BJ (cell line): ENCODE results near the gene TMEM86B. TPM values are rescaled to one million over a fixed set of nuclear protein-coding genes. Genes with fewer than 3 reads are reported as not detected.

Source experiments
- CTCF ChIA-PET: fragments of 350-600 bp; formaldehyde crosslinking; extraction: SDS; loops from one replicate; lab custom pipeline; 2021; ENCODE audit warnings: antibody characterized with exemption, inconsistent platforms; lab: Yijun Ruan, JAX
- POLR2A ChIA-PET: fragments of 300-600 bp; sonication (Branson Sonifier 250); formaldehyde crosslinking; extraction: SDS; loops from one replicate; lab custom pipeline; 2021; ENCODE audit warnings: antibody characterized with exemption; lab: Charles Lee
- DNase-seq: peaks from one replicate; pipeline ENCODE4 v3.0.0-alpha.2; 2011; ENCODE audit warnings: low read depth
- H3K27me3 ChIP-seq: 2 replicates; pipeline ENCODE4 v1.6.0; 2011; ENCODE audit warnings: low read length; ENCODE audit not compliant: control insufficient read depth, insufficient read depth
- H3K36me3 ChIP-seq: 2 replicates; pipeline ENCODE4 v1.5.1; 2011; ENCODE audit warnings: low read length; ENCODE audit not compliant: control insufficient read depth, insufficient read depth
- H3K4me3 ChIP-seq: 2 replicates; pipeline ENCODE4 v1.5.1; 2011; ENCODE audit warnings: low read depth, mild to moderate bottlenecking, control low read depth, low read length
- polyA plus RNA-seq: library from polyadenylated mRNA; depleted of rRNA; stranded (reverse); fragments of >200 nt; gene quantifications from 2 replicates; pipeline ENCODE4 v1.2.3, GENCODE V29; 2011
- TF ChIP-seq, protein P1 (sequence below): IDR thresholded peaks from 2 replicates; pipeline ENCODE4 v1.5.1; 2011; ENCODE audit warnings: low read depth, mild to moderate bottlenecking, control low read depth, inconsistent platforms, low read length, moderate library complexity; ENCODE audit not compliant: insufficient read depth

Gene TMEM86B
- polyA plus RNA-seq, 1 experiment, result 1.5 TPM

DNA sequence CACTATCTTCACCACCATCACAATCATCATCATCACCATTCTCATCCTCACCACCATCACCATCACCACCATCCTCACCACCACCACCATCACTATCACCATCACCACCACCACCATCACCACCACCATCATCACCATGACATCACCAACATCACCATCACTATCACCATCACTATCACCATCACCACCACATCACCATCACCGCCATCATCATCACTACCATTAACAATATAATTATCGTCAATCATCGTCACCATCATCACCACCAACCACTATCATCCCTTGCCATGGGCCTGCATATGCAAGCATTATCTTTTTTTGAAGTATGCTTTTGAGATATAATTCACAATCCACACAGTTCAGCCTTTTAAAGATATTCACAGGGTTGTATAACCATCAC, 37.8 kb upstream of the TMEM86B start:
- ChIA-PET CTCF (no interaction called here), POLR2A (no interaction called here)
- DNase-seq, result no peak
- Histone ChIP-seq H3K36me3 (no peaks in the 10 kb centered on the region), H3K27me3 (no peaks in the 10 kb centered on the region), H3K4me3 (no peak overlapping the region)
- TF ChIP-seq, protein P1, sequence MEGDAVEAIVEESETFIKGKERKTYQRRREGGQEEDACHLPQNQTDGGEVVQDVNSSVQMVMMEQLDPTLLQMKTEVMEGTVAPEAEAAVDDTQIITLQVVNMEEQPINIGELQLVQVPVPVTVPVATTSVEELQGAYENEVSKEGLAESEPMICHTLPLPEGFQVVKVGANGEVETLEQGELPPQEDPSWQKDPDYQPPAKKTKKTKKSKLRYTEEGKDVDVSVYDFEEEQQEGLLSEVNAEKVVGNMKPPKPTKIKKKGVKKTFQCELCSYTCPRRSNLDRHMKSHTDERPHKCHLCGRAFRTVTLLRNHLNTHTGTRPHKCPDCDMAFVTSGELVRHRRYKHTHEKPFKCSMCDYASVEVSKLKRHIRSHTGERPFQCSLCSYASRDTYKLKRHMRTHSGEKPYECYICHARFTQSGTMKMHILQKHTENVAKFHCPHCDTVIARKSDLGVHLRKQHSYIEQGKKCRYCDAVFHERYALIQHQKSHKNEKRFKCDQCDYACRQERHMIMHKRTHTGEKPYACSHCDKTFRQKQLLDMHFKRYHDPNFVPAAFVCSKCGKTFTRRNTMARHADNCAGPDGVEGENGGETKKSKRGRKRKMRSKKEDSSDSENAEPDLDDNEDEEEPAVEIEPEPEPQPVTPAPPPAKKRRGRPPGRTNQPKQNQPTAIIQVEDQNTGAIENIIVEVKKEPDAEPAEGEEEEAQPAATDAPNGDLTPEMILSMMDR, result no peak

DNA sequence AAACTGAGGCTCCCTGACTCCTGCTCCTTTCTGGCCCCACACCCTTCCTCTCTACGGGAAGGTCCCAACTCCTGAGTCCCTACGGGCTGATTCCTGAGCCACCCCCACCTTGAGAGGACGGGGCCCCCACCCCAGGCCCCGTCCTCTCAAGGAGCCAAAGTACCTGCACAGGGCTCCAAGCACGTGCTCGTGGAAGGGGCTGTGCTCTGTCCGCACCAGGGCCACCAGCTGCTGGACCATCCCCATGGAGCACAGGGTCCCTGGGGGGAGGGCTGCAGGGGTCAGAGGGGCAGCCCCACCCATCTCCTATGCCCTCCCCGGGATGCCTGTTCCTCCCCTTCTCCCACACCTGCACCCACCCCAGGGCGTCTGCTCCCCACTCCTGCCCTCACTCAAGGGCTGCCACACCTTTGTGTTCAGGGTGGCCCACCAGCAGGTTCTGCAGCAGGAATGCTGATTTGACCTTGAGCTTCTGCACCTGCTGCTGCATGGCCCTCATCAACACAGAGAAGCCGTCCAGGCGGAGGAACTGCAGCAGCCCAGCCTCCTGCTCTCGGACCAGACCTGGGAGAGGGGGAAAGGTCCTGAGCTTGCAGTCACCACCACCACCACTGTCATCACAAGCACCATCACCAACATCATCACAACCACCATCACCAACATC, 37.3 kb upstream of the TMEM86B start:
- ChIA-PET POLR2A (no interaction called here), CTCF (no interaction called here)
- Histone ChIP-seq H3K27me3 (no peaks in the 10 kb centered on the region), H3K4me3 (no peak overlapping the region), H3K36me3 (no peaks in the 10 kb centered on the region)
- TF ChIP-seq, protein P1, result no peak
- no peak for DNase-seq

DNA sequence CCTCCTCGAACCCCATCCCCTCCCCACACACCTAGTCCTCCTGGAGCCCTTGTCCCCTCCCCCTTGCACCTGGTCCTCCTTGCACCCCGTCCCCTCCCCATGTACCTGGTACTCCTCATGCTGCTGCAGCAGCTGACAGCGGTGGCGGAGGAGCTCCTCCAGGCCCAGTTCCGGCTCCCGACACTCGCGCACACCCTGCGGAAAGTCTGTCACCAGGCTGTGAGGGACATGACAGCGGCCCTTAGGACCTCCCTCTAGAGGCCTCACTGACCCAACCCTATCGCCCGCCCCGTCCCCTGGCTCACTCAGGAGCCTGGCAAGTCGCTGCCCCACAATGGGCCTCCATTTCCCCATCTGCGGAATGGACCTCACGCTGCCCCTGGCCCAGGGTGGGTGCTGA, 36.6 kb upstream of the TMEM86B start:
- H3K4me3 ChIP-seq, result no peak overlapping the region
- DNase-seq, result no peak
- CTCF ChIA-PET, result no interaction called here
- TF ChIP-seq, protein P1, result no peak
- no peaks in the 10 kb centered on the region for H3K36me3 ChIP-seq
- no peaks in the 10 kb centered on the region for H3K27me3 ChIP-seq
- POLR2A ChIA-PET, result no interaction called here

DNA sequence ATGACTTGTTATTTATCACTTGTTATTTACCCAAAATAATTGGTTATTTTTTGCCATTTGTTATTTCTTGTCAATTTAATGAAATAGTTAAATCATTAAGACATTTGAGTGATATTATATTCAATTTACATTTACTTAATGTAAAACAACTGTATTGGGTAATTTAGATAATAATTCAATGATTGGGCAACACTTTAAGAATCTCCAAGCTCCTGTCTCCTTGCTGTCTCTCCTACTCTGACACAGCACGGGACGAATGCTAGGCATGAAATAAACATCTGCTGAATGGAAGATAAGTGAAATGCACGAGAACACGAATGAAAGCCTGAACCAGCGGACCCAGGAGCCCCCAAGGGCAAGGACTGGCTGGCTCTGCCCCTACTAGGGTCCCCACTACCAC, 36.0 kb upstream of the TMEM86B start:
- Histone ChIP-seq H3K4me3 (no peak overlapping the region), H3K27me3 (no peaks in the 10 kb centered on the region), H3K36me3 (no peaks in the 10 kb centered on the region)
- ChIA-PET POLR2A (no interaction called here), CTCF (no interaction called here)
- TF ChIP-seq, protein P1, result no peak
- DNase-seq, result no peak

DNA sequence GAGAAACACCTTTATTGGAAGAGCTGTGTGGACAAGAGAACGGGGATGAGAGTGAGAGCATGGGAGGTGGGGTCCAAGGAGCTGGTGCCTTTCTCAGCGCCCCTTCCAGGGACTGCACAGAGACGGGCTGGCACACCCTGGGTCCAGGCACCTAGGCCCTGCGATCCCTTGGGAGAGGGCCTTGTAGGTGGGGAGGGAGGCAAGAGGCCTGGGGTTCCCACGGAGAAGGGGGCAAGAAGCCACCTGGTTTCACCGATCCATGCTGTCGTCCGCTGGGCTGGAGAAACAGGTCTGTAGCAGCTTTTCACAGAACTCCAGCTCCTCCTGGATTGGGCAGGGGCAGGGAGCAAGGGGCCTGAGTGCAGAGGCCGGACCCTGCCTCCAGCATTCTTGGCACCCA, 33.8 kb upstream of the TMEM86B start:
- DNase-seq, result no peak
- Histone ChIP-seq H3K27me3 (no peaks in the 10 kb centered on the region), H3K4me3 (no peak overlapping the region), H3K36me3 (no peaks in the 10 kb centered on the region)
- TF ChIP-seq, protein P1, result no peak
- POLR2A ChIA-PET, result no interaction called here
- CTCF ChIA-PET, result interaction anchor here (0.9 to 1.5 kb wide), 3 partner anchors 39 to 205 kb away, joined by 3 to 5 read pairs (median 3); no protein-coding TSS in a partner anchor
